NCI-H82 (cell line): ENCODE measurements around the gene CDH13.

ENCODE experiments used
- DNase-seq: peaks from one replicate; lab custom pipeline; 2025; lab: John Stamatoyannopoulos, UW

The CDH13 gene

GRCh38 chr16:83806036-83806435 is 1179.3 kb downstream of the CDH13 start:
- no peak for DNase-seq

DNA sequence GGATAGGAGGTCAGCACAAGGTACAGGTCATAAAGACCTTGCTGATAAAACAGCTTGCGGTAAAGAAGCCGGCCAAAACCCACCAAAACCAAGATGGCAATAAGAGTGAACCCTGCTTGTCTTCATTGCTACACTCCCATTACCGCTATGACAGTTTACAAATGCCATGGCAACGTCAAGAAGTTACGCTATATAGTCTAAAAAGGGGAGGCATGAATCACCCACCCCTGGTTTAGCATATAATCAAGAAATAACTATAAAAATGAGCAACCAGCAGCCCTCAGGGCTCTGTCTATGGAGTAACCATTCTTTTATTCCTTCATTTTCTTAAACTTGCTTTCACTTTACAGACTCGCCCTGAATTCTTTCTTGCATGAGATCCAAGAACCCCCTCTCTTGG is 1180.0 kb downstream of the CDH13 start:
- DNase-seq = no peak

- no peak for DNase-seq
Measured at GRCh38 chr16:83807327-83807709, 1180.5 kb downstream of the CDH13 start.

- DNase-seq = peak; percentile 95
Measured at GRCh38 chr16:83807710-83808572, 1181.2 kb downstream of the CDH13 start, which contains the start of gene HSBP1. TSS of gene HSBP1 (plus strand) at chr16:83807978. CDS start at chr16:83808077, 99 bp downstream.

DNA sequence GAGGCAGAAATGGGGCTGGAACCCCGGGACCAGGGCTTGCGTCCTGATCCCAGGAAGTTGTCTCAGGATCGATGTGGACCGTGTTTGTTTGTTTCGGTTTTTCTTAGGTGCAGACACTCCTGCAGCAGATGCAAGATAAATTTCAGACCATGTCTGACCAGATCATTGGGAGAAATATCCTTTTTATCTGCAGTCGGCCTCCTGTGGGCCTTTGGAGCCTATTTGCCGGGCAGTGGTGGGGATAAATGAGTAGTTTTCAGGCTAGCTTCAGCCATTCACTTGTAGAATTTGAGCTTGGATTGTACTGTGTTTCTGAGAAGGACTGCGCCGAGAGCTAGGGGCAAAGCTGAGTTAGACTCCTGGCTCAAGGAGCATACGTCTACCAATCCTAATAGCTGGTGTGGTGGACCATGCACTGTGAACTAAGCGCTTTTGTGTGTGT is 1181.8 kb downstream of the CDH13 start:
- DNase-seq = peak; percentile 14

- no peak for DNase-seq
Measured at GRCh38 chr16:83809092-83809491, 1182.3 kb downstream of the CDH13 start.

GRCh38 chr16:83810901-83811300 is 1184.1 kb downstream of the CDH13 start:
- no peak for DNase-seq

DNA sequence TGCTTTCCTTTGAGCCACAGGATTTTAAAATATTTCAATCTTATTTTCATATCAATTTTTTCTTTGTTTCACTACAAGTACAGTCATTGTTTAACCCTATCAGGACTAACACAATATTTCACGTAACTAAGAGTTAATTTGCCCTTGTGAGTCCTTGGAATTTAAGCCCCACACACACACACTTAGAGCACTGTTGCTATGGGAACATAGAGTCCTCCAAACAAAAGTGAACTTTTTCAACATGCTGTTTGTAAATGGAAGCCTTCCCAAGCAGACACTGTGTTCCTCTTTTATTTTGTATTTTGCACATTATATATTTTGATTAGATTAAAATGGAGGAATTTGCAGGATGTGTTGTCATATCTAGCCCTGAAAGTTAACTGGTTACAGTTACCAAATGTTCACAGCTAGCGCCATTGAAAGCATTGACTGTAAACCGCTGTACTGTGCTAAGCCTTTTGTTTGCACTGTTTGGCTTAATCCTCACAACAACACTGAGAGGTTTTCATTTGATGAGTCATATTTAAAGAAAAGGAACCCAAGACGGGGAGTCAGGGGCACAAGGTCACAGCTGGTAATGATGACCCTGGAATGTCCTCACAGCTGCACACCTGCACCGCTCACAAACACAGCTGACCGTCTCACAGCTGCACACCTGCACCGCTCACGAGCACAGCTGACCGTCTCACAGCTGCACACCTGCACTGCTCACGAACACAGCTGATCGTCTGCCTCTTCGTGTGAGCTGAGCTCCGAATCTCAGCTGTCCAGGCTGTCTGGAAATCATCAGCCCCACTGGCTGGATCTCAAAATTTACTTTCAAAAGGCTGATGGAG is 1187.3 kb downstream of the CDH13 start:
- DNase-seq = peak; percentile 69

GRCh38 chr16:83814659-83814985 is 1187.9 kb downstream of the CDH13 start:
- no peak for DNase-seq

DNA sequence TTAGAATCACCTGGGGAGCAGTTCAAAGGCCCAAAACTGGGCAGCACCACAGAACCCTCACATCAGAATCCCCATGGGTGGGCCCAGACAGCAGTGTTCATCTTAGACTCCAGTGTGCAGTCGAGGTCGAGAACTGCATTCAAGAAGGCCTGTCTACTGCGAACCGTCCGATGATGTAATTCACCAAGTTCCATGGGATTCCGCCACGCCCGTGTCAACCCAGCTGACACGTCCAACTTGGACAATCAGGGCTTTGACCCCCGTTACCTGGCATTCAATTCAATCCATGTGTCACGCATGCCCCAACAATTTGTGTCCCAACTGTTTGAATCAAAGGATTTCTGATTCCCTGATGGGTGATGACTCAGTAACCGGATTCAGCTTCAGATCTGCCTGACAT is 1190.3 kb downstream of the CDH13 start:
- no peak for DNase-seq

GRCh38 chr16:83818276-83818675 is 1191.5 kb downstream of the CDH13 start:
- no peak for DNase-seq

GRCh38 chr16:83819361-83819760 is 1192.6 kb downstream of the CDH13 start:
- DNase-seq = no peak

GRCh38 chr16:83826146-83826913 is 1199.6 kb downstream of the CDH13 start:
- peak; percentile 78 for DNase-seq

DNA sequence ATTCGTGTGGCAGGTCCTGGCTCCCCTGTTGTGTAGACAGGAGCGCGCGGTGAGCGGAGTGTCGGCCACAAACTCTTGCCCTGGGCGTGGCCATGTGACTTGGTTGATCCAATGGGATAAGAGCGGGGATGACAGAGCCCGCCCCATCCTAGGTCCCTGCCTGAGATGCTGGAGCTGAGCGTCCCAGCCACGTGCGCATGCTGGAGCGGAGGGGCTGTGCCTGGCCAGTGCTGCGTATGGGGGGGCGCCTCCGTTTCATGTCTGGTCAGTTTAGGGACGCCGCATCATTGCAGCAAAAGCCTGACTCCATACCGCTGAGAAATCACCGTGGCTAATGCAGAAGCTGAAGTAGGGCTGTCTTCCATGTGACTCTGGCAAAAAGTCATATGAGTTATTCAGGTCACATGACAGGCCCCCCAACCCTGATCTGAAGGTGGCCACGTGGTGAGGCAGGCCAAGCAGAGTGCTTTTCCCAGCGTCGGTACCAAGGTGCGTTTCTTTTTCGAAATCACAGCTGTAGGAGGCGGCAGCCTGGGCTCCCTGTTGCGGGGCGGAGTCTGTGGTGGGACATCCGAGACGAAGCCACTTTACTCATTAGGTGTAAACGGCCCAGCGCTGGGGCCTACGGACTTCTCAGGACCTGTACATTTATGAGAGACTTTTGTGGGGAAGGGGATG is 1203.5 kb downstream of the CDH13 start:
- no peak for DNase-seq

DNA sequence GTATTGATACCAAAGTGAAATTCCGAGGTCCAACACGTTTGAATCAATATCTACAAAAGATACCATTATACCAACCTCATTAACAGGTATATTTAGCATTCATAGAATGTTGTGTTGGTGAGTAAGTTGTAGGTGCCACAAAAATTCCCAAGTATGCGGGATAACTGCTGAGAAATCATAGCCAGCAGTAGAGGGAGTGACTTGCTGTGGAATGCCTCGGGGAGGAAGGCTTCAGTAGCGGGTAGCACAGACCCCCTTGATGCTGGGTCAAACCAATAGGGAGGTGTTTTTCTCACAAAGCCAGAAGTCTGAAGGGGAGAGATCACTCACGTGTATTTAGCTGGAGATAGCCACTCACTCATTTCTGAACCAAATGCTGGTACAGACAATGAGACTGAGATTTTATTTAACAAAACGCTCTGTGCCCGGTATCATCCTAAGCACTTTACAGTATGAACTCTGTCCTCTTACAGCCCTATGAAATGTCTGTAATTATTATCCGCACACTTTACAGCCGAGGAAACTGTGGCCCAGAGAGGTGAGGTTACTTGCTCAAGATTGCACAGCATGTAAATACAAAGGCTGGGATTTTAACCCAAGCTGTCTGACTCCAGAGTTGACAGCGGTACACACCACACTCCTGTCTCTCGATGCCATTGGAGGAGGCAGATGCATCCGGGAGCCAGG is 1204.1 kb downstream of the CDH13 start:
- DNase-seq = no peak

GRCh38 chr16:83831456-83831987 is 1204.8 kb downstream of the CDH13 start:
- peak; percentile 27 for DNase-seq

GRCh38 chr16:83833921-83834320 is 1207.2 kb downstream of the CDH13 start:
- no peak for DNase-seq

GRCh38 chr16:83835586-83836566 is 1209.1 kb downstream of the CDH13 start:
- no peak for DNase-seq

GRCh38 chr16:83837566-83837965 is 1210.8 kb downstream of the CDH13 start:
- DNase-seq = no peak

GRCh38 chr16:83838151-83838550 is 1211.4 kb downstream of the CDH13 start:
- DNase-seq = no peak
